Chondrocyte (in vitro differentiated cells): Measurements from ENCODE around the gene TMEM163. TPM values are rescaled to one million over a fixed set of nuclear protein-coding genes. Genes with fewer than 3 reads are reported as not detected.
"Not testable (repeated sequence)": the region's sequence is repeated elsewhere in the genome, so short reads cannot be mapped to it uniquely, and the experiment has no call there.

ENCODE experiments used
- DNase-seq: peaks from one replicate; pipeline ENCODE4 v3.0.0; 2021; ENCODE audit warnings: mixed read lengths, low spot score
- H3K27ac Mint-ChIP-seq: one replicate; pipeline ENCODE4 v1.8.0; 2021; ENCODE audit warnings: mild to moderate bottlenecking, moderate library complexity, mixed read lengths; ENCODE audit not compliant: unreplicated experiment
- H3K27me3 Mint-ChIP-seq: 2 replicates; pipeline ENCODE4 v1.8.0; 2021; ENCODE audit warnings: low read depth, mixed read lengths
- H3K36me3 Mint-ChIP-seq: 2 replicates; pipeline ENCODE4 v1.8.0; 2021; ENCODE audit warnings: low read depth, mixed read lengths
- H3K4me1 Mint-ChIP-seq: 2 replicates; pipeline ENCODE4 v1.8.0; 2021; ENCODE audit warnings: low read depth, mild to moderate bottlenecking, mixed read lengths
- H3K4me3 Mint-ChIP-seq: one replicate; pipeline ENCODE4 v1.8.0; 2021; ENCODE audit warnings: mild to moderate bottlenecking, moderate library complexity, mixed read lengths; ENCODE audit not compliant: unreplicated experiment
- H3K9me3 Mint-ChIP-seq: 2 replicates; pipeline ENCODE4 v1.8.0; 2021; ENCODE audit warnings: low read depth, mixed read lengths
- CTCF ChIP-seq: fragments of 200-600 bp; sonication (generic); IDR thresholded peaks from 2 replicates; pipeline ENCODE4 v1.5.0; 2021; ENCODE audit warnings: antibody characterized with exemption, mild to moderate bottlenecking, moderate library complexity
- total RNA-seq: library from RNA; stranded (reverse); gene quantifications from 3 replicates; pipeline ENCODE4 v1.2.1, GENCODE V29; 2021

Gene TMEM163
- total RNA-seq, 1 donor from 2014 or later: 0.07 TPM

DNA sequence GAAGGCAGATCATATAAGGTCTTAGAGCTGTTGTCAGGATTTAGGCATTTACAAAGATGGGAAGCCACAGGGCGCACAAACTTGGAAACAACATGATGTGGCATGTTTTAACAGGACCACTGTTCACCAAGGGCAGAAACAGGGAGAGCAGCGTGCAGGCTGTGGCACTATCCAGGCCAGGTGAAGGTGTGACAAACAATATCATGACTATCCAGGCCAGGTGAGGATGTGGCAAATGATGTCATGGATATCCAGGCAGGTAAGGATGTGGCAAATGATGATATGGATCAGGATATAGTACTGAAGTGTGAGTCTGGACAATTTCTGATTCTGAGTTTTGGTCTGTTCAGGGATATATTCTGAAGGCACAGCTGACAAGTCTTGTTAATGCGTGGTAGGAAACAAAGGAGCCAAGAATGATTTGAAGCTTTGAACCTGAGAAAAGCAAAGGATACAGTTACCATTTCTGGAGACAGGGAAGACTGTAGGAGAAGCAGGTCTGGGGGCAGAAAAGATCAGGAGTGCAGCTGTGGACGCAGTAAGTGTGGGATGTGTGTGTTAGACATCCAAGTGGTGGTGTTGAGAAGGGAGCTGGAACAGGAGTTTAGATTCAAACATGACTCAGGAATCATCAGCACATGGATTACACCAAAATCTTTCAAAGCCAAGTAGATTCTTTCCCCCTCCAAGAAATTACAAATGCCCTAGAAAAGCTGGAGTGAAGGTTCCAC, 205.9 kb downstream of the TMEM163 start:
- H3K27ac Mint-ChIP-seq: no peak overlapping the region
- H3K27me3 Mint-ChIP-seq: peaks cover 2% of the 10 kb centered on the region
- no peaks in the 10 kb centered on the region for H3K9me3 Mint-ChIP-seq
- no peak overlapping the region for H3K4me3 Mint-ChIP-seq
- no peaks in the 10 kb centered on the region for H3K4me1 Mint-ChIP-seq
- no peak for DNase-seq
- H3K36me3 Mint-ChIP-seq: no peaks in the 10 kb centered on the region
- TF ChIP-seq CTCF: no peak

GRCh38 chr2:134508391-134508790, 210.4 kb downstream of the TMEM163 start:
- no peak overlapping the region for H3K4me3 Mint-ChIP-seq
- H3K27ac Mint-ChIP-seq: no peak overlapping the region
- H3K36me3 Mint-ChIP-seq: peaks cover 1% of the 10 kb centered on the region
- DNase-seq: no peak
- TF ChIP-seq CTCF: no peak
- H3K27me3 Mint-ChIP-seq: peaks cover 4% of the 10 kb centered on the region
- H3K4me1 Mint-ChIP-seq: no peaks in the 10 kb centered on the region
- no peaks in the 10 kb centered on the region for H3K9me3 Mint-ChIP-seq

DNA sequence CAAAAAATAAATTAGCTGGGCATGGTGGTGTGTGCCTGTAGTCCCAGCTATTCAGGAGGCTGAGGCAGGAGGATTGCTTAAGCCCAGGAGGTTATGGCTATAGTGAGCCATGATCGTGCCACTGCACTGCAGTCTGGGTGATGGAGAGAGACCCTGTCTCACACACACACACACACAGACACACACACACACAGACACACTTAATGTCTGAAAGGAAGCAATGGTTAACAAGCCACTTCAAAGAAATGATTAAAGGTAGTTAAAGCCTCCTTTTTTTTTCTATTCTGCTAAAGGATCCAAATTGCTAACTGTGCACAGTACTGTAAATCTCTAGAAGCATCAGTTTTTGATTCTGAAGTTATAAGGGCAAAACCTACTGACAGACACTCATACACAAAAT, 211.1 kb downstream of the TMEM163 start:
- no peaks in the 10 kb centered on the region for H3K9me3 Mint-ChIP-seq
- H3K27me3 Mint-ChIP-seq: peaks cover 8% of the 10 kb centered on the region
- H3K36me3 Mint-ChIP-seq: peaks cover 1% of the 10 kb centered on the region
- no peak for DNase-seq
- no peak overlapping the region for H3K27ac Mint-ChIP-seq
- no peak for TF ChIP-seq CTCF
- H3K4me1 Mint-ChIP-seq: no peaks in the 10 kb centered on the region
- no peak overlapping the region for H3K4me3 Mint-ChIP-seq

DNA sequence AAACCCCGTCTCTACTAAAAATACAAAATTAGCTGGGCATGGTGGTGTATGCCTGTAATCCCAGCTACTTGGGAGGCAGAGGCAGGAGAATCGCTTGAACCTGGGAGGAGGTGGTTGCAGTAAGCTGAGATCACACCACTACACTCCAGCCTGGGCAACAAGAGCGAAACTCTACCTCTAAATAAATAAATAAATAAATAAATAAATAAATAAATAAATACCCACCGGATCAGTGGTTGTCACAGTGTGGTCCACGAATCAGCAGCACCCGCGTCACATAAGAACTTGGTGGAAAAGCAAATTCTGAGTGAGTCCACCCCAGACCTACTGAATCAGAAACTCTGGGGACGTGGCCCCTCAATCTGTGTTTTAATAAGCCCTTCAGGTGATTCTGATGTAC, 211.6 kb downstream of the TMEM163 start:
- H3K36me3 Mint-ChIP-seq, DNase-seq, H3K4me3 Mint-ChIP-seq, H3K4me1 Mint-ChIP-seq, H3K9me3 Mint-ChIP-seq, H3K27ac Mint-ChIP-seq: not testable (repeated sequence)
- peaks cover 11% of the 10 kb centered on the region for H3K27me3 Mint-ChIP-seq

DNA sequence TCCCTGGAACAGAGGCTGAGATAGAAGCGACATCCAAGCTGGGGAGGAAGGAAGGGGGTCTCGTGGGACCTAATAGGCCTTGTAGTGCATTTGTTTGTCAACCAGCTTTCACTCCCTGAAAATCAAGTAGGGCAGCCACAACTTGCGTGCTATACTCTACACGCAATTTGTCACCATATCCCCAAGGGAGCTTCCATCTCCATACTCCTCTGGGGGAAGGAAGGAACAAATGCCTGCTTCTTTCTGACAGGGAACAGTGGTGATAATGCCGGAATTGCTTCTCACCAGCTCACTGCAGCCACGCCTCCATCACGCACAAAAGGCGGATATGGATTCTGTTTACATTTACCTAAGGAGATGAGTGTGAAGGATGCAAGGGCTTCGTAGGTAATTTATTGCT, 213.4 kb downstream of the TMEM163 start:
- H3K36me3 Mint-ChIP-seq: peaks cover 1% of the 10 kb centered on the region
- H3K27me3 Mint-ChIP-seq: peaks cover 15% of the 10 kb centered on the region
- no peak for DNase-seq
- no peak overlapping the region for H3K4me3 Mint-ChIP-seq
- no peak for TF ChIP-seq CTCF
- no peak overlapping the region for H3K27ac Mint-ChIP-seq
- no peaks in the 10 kb centered on the region for H3K9me3 Mint-ChIP-seq
- no peaks in the 10 kb centered on the region for H3K4me1 Mint-ChIP-seq
